Measurements from ENCODE around the gene FMR1NB. TPM values are rescaled to one million over a fixed set of nuclear protein-coding genes. Genes with fewer than 3 reads are reported as not detected.

Gene FMR1NB
- total RNA-seq = not detected
- long read RNA-seq = 0 reads

- Histone ChIP-seq H3K9me3 (replicated peaks) (no peaks in the 10 kb centered on the region), H3K27ac (replicated peaks) (no peak within 1 kb of the TSS), H3K36me3 (no peaks in the 10 kb centered on the region), H3K4me1 (no peaks in the 10 kb centered on the region), H3K27me3 (ENCODE audit: low read depth) (no peaks in the 10 kb centered on the region), H3K4me3 (no peak within 1 kb of the TSS)
- no peak for TF ChIP-seq CTCF (IDR thresholded peaks at IDR 0.05; ENCODE audit: borderline replicate concordance)
- intact Hi-C loops (cut with micrococcal nuclease) = no loop called here
- no peak for DNase-seq
Observed at GRCh38 chrX:147981038-147981752, at the start of gene FMR1NB. TSS of gene FMR1NB (plus strand) at chrX:147981337. CDS start at chrX:147981403, 66 bp downstream.

GRCh38 chrX:147933815-147934214, 47.3 kb upstream of the FMR1NB start:
- DNase-seq = no peak
- Histone ChIP-seq H3K36me3 (peaks cover 38% of the 10 kb centered on the region), H3K4me1 (no peaks in the 10 kb centered on the region), H3K4me3 (no peak overlapping the region), H3K27ac (replicated peaks) (no peak overlapping the region), H3K27me3 (ENCODE audit: low read depth) (no peaks in the 10 kb centered on the region), H3K9me3 (replicated peaks) (no peaks in the 10 kb centered on the region)
- TF ChIP-seq CTCF (IDR thresholded peaks at IDR 0.05; ENCODE audit: borderline replicate concordance) = no peak
- intact Hi-C loops (cut with micrococcal nuclease) = no loop called here

GRCh38 chrX:147935156-147935758, 45.9 kb upstream of the FMR1NB start:
- Histone ChIP-seq H3K27ac (replicated peaks) (no peak overlapping the region), H3K36me3 (peaks cover 33% of the 10 kb centered on the region), H3K27me3 (ENCODE audit: low read depth) (no peaks in the 10 kb centered on the region), H3K4me1 (no peaks in the 10 kb centered on the region), H3K4me3 (no peak overlapping the region), H3K9me3 (replicated peaks) (no peaks in the 10 kb centered on the region)
- intact Hi-C loops (cut with micrococcal nuclease) = no loop called here
- no peak for TF ChIP-seq CTCF (IDR thresholded peaks at IDR 0.05; ENCODE audit: borderline replicate concordance)
- DNase-seq = no peak

GRCh38 chrX:147945286-147945685, 35.9 kb upstream of the FMR1NB start:
- TF ChIP-seq CTCF (IDR thresholded peaks at IDR 0.05; ENCODE audit: borderline replicate concordance) = no peak
- Histone ChIP-seq H3K4me1 (no peaks in the 10 kb centered on the region), H3K4me3 (no peak overlapping the region), H3K27ac (replicated peaks) (no peak overlapping the region), H3K36me3 (peaks cover 59% of the 10 kb centered on the region), H3K9me3 (replicated peaks) (no peaks in the 10 kb centered on the region), H3K27me3 (ENCODE audit: low read depth) (no peaks in the 10 kb centered on the region)
- no peak for DNase-seq
- intact Hi-C loops (cut with micrococcal nuclease) = no loop called here

GRCh38 chrX:147948531-147948930, 32.6 kb upstream of the FMR1NB start:
- H3K4me3 ChIP-seq = no peak overlapping the region
- no peaks in the 10 kb centered on the region for H3K9me3 ChIP-seq (replicated peaks)
- H3K4me1 ChIP-seq = no peaks in the 10 kb centered on the region
- DNase-seq = no peak
- TF ChIP-seq CTCF (IDR thresholded peaks at IDR 0.05; ENCODE audit: borderline replicate concordance) = no peak
- H3K36me3 ChIP-seq = peaks cover 39% of the 10 kb centered on the region
- no peaks in the 10 kb centered on the region for H3K27me3 ChIP-seq (ENCODE audit: low read depth)
- intact Hi-C loops (cut with micrococcal nuclease) = no loop called here
- no peak overlapping the region for H3K27ac ChIP-seq (replicated peaks)

All from left ventricle myocardium inferior (tissue), 1 donor.